HG02840 (cell line): ENCODE results near the gene ALDH16A1.

ENCODE experiments used
- ATAC-seq: cut with Tn5 transposase; IDR thresholded peaks from one replicate; pipeline ENCODE4 v1.9.1; 2021; ENCODE audit warnings: mild to moderate bottlenecking, moderate library complexity, moderate number of reproducible peaks; ENCODE audit not compliant: unreplicated experiment, low FRiP score

ALDH16A1 gene

DNA sequence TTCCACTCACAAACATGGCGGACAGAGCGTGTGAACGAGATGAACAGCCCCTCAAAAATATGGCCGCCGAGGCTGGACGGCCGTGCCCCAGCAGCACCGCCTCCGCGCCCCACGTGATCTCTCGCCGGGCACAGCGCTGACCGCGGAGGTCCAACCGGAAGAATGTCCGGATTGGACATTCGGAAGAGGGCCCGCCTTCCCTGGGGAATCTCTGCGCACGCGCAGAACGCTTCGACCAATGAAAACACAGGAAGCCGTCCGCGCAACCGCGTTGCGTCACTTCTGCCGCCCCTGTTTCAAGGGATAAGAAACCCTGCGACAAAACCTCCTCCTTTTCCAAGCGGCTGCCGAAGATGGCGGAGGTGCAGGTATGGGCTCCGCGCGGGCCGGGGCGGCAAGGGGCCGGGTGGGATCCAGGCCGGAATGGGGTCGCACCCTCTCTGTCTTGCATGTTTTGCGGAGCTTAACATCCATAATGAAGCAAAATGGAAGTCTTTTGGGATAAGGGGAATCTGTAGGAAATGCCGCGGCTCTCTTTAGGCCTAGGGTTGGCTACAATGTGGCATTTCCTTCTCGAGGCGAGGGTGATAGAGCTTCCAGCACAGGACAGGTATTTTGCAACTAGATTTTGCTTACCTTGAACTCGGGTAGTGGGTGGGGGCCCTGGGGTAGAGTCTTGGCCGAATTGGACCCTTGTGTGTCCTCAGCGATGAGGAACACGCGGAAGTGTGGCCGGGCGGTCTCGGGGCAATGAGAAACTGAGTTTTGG, 34.4 kb downstream of the ALDH16A1 start, which contains the start of gene RPL13A:
RPL13A (plus strand) TSS at position 332 of the 769 bp plus-strand sequence; CDS start at position 354, 22 bp downstream.
- peak; percentile 92 for ATAC-seq

DNA sequence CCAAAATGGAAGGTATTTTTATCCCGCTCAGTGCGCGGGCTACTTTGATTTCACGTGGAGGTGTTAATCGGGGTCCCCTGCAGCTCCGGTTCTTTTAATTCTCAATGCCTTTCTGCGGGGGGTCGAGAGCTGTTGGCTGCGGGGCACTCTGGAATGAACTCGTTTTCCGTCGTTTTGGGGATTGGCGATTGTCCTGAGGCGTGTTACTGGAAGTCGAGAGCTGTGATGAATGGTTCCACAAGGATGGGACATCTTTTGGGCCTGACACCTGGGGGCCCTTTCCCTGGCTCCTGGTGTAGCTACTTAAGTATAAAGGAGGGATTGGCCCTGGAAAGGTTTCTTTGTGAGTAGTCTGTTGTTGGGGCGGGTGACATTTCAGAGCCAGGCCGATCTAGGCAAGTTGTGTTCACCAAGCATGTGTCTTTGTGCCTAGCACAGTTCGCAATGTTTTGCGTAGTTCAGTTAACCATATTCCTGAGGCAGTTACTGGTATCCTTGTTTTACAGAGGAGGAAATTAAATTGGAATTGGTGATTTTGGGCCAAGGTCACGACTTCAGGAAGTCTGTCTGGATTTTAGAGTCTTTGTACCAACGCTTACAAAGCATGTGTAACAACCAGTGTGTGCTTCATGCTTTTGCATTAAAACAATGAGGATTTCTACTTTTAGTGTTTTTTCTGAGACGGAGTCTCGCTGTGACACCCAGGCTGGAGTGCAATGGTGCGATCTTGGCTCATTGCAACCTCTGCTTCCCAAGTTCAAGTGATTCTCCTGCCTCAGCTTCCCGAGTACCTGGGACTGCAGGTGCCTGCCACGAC, 35.2 kb downstream of the ALDH16A1 start:
- no peak for ATAC-seq

DNA sequence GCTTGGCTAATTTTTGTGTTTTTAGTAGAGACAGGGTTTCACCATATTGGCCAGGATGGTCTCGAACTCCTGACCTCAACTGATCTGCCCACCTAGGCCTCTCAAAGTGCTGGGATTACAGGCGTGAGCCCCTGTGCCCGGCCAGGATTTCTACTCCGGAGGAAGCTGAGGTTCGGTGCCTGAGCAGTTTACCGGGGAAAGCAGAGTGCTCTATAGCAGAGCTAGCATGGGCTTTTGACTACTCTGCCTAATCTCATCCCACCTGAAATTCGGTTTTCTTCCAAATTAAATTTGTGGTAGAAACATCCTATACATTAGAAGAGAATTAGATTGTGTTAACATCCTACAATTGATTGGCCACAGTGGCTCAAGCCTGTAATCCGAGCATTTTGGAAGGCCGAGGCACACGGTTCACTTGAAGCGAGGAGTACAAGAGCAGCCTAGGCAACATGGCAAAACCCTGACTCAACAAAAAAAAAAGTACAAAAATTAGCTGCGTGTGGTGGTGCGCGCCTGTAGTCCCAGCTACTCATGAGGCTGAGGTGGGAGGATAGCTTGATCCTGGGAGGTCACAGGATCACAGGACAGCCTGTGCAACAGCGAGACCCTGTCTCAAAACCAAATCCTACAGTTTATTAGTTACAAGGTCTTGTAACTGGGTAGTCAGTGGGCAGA, 36.0 kb downstream of the ALDH16A1 start:
- no peak for ATAC-seq

DNA sequence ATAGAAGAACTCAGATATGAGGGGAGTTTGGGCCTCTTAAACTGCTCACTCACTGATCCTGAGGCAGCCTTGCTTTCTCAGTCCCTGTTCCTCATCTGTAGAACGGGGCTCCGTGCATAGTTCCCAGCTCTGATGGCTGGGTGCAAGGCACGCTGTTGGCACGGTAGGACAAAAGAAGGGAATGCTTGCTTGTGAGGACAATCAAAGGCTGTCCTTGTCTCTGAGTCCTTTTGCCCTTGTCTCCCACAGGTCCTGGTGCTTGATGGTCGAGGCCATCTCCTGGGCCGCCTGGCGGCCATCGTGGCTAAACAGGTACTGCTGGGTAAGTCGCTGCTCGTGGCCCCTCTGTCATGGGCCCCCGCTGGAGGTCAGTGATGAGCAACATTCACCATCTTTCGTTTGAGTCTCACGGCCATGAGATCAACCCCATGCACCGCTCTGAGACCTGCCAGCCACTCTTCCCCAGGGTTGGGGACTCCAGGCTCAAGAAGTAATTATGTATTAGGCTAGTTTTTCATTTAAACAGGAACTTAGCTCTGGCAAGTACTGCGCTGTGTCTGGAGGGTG, 36.7 kb downstream of the ALDH16A1 start:
- no peak for ATAC-seq

GRCh38 chr19:49490287-49491029, 37.4 kb downstream of the ALDH16A1 start:
- no peak for ATAC-seq

DNA sequence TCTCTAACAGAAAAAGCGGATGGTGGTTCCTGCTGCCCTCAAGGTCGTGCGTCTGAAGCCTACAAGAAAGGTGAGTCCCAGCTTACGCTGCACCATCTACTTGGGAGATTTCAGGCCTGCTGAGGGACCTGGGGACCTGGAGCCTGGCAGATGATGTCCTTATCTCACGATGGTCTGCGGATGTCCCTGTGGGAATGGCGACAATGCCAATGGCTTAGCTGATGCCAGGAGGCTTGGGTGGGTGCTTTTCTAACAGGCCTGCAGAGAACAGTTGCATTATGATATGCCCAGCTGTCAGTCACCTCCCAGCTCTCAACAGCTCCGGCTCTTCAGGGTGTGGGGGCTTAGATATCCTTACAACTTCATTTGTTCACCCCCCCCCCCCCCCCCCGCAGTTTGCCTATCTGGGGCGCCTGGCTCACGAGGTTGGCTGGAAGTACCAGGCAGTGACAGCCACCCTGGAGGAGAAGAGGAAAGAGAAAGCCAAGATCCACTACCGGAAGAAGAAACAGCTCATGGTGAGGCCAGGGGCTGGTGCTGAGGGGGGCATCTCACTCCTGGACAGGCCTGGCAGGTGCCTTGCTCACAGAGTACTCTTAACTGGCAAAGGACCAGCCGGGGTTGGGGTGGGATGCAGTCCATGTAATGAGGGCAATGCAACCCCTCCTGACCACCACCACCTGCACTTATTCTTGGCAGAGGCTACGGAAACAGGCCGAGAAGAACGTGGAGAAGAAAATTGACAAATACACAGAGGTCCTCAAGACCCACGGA, 38.2 kb downstream of the ALDH16A1 start:
- ATAC-seq, result no peak

DNA sequence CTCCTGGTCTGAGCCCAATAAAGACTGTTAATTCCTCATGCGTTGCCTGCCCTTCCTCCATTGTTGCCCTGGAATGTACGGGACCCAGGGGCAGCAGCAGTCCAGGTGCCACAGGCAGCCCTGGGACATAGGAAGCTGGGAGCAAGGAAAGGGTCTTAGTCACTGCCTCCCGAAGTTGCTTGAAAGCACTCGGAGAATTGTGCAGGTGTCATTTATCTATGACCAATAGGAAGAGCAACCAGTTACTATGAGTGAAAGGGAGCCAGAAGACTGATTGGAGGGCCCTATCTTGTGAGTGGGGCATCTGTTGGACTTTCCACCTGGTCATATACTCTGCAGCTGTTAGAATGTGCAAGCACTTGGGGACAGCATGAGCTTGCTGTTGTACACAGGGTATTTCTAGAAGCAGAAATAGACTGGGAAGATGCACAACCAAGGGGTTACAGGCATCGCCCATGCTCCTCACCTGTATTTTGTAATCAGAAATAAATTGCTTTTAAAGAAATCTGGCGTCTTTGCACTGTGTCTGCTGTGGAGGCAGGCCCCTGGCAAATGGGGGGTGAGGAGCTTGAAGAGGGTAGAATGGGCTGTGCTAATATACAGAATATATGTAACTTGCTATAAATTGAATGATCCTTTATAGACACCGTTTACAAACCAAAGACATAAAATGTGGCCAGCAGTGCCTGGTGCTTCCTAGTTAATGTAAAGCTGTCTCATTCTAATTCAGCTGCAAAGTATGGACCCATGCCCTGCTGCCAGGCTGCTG, 39.0 kb downstream of the ALDH16A1 start:
- ATAC-seq, result no peak

GRCh38 chr19:49492573-49493405, 39.8 kb downstream of the ALDH16A1 start:
- no peak for ATAC-seq

DNA sequence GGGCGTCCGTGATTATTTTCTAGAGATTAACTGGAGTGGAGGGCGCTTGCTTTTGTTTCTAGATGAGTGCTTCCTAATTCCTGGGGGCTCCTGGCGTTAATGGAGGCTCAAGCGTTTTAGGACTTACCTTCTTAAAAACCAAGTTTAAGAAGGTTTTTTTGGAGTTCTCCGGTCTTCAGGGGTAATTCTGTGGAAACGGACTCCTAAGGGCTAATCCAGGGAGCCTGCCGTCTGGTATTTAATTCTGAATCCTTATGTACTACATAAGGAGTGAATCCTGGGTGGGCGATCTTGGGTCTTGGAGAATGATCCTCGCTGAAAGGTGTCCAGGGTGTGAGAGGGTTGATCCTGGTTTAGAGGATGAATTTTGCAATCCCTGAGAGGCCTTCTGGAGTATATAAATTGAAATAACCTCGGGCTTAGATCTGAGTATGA, 43.6 kb downstream of the ALDH16A1 start:
- no peak for ATAC-seq

- ATAC-seq, result no peak
Measured at GRCh38 chr19:49497047-49497788, 44.2 kb downstream of the ALDH16A1 start.

DNA sequence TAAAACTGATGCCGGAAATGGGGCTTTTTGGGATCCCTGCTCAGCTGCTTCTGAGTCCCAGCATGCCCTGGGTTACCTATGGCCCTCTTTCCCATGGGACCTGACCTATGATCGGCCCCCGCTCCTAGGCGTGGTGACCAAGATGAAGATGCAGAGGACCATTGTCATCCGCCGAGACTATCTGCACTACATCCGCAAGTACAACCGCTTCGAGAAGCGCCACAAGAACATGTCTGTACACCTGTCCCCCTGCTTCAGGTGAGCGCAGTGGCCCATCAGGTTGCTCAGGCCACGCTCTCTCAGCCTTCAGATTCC, 44.7 kb downstream of the ALDH16A1 start:
- ATAC-seq, result no peak

DNA sequence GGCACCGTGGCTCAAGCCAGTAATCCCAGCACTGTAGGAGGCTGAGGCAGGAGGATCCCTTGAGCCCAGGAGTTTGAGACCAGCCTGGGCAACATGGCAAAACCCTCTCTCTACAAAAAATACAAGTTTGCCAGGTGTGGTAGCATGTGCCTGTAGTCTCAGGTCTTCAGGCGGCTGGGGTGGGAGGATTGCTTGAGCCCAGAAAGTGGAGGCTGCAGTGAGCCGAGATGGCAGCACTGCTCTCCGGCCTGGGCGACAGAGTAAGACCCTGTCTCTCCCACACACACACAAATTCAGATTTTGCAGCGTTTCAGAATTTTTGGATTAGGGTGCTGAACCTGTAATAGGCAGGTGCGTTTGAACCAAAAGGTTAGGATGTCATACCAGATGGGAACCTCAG, 45.5 kb downstream of the ALDH16A1 start:
- no peak for ATAC-seq

- no peak for ATAC-seq
Measured at GRCh38 chr19:49499030-49499670, 46.1 kb downstream of the ALDH16A1 start.

DNA sequence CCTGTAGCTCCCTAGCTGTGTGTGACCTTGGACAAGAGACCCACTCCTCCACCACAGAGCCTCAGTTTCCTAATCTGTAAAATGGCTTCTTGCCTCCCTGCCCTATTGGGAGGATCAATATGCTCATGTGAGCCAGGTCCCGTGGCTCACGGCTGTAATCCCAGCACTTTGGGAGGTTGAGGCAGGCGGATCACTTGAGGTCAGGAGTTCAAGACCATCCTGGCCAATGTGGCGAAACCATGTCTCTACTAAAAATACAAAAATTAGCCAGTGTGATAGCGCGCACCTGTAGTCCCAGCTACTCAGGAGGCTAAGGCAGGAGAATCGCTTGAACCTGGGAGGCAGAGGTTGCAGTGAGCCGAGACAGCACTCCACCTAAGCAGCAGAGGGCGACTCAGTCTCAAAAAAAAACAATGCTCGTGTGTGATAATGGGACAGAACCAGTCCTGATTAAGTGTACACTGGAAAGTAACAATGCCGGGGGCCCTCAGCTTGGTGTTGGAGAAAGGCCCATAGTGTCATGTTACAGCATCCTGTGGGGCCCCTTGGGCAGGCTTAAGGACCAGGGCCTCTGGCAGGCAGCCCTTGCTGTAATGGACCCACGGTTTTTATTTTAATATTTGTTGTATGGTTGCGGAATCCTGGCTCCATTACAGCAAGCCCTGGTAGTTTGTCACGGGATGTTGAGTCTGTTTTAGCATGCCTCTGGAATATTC, 50.0 kb downstream of the ALDH16A1 start:
- no peak for ATAC-seq

DNA sequence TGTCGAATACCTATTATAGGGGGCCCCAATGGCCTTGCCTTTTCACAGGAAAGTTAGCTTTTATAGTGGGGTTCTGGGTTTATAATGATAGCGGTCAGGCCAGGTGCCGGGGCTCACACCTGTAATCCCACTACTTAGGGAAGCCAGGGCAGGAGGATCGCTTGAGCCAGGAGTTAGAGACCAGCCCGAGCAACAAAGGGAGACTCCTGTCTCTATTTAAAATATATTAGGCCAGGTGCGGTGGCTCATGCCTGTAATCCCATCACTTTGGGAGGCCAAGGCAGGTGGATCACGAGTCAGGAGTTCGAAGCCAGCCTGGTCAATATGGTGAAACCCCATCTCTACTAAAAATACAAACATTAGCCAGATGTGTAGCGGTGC, 50.5 kb downstream of the ALDH16A1 start:
- no peak for ATAC-seq

GRCh38 chr19:49506575-49507105, 53.6 kb downstream of the ALDH16A1 start:
- no peak for ATAC-seq
